H1 (cell line): ENCODE data around the gene CRTC3. TPM values are rescaled to one million over a fixed set of nuclear protein-coding genes. Genes with fewer than 3 reads are reported as not detected.

ENCODE experiments used
- BACH1 ChIP-seq: IDR thresholded peaks from 2 replicates; pipeline ENCODE4 v1.6.1; 2012; ENCODE audit warnings: low read length, improper control_type of control experiment
- PHF8 ChIP-seq: fragments of 200-600 bp; sonication (generic); conservative IDR thresholded peaks from 2 replicates; pipeline ENCODE4 v1.7.1; 2012; ENCODE audit warnings: low read depth, mild to moderate bottlenecking, inconsistent platforms, low read length, moderate library complexity
- polyA plus RNA-seq, 7 experiments: library from polyadenylated mRNA; depleted of rRNA in 3 of 7; stranded (reverse) in 5 of 7; unstranded in 2 of 7; fragments of >200 nt in 5 of 7; fragments of 200-250 nt in 2 of 7; gene quantifications; 1 replicate in 5 of 7; 2 replicates in 1 of 7; 4 replicates in 1 of 7; pipeline versions ENCODE4 v1.2.1 to v1.2.3, GENCODE V29; 2011 to 2013; ENCODE audit warnings: missing spikeins in 2 of 7, mixed read lengths in 2 of 7
- total RNA-seq: library from RNA; stranded (reverse); fragmentation: NEBNext Ultra II Directional; extraction: Animal tissue kit (Norgen Biotek cat#: 25700); gene quantifications from 2 replicates; pipeline ENCODE4 v1.2.1, GENCODE V29; 2021

Gene CRTC3
- total and polyA plus RNA-seq, 2 of the 8 experiments (the other 6 are each of a cell fraction or from before 2014, with no cell fraction given): 5.0 to 5.3 TPM

GRCh38 chr15:90483012-90483307 is 46.8 kb upstream of the CRTC3 start (continued):
- TF ChIP-seq PHF8 (no peak), BACH1 (no peak)
